HepG2 (cell line): ENCODE measurements around the gene MYH9. TPM values are rescaled to one million over a fixed set of nuclear protein-coding genes. Genes with fewer than 3 reads are reported as not detected.

ENCODE experiments used
- ATRX ChIP-seq: sonication (generic); formaldehyde crosslinking; IDR thresholded peaks from 2 replicates; pipeline ENCODE4 v1.4.0; 2020; ENCODE audit warnings: missing genetic modification reagents, borderline replicate concordance
- BCLAF1 ChIP-seq: fragments of 450-650 bp; IDR thresholded peaks from 2 replicates; pipeline ENCODE4 v1.6.1; 2017; ENCODE audit warnings: mild to moderate bottlenecking
- IRF2 ChIP-seq: IDR thresholded peaks from 2 replicates; pipeline ENCODE4 v1.6.1; 2018; ENCODE audit warnings: missing genetic modification reagents, missing compliant biosample characterization
- NFAT5 ChIP-seq: sonication (generic); formaldehyde crosslinking; IDR thresholded peaks from 2 replicates; pipeline ENCODE4 v1.4.0; 2020; ENCODE audit warnings: missing genetic modification reagents
- PRDM15 ChIP-seq: sonication (generic); formaldehyde crosslinking; IDR thresholded peaks from 2 replicates; pipeline ENCODE4 v1.4.0; 2020; ENCODE audit warnings: missing genetic modification reagents
- RELA ChIP-seq: sonication (generic); formaldehyde crosslinking; IDR thresholded peaks from 2 replicates; pipeline ENCODE4 v1.4.0; 2020; ENCODE audit warnings: missing genetic modification reagents
- ZNF441 ChIP-seq: sonication (generic); formaldehyde crosslinking; IDR thresholded peaks from 2 replicates; pipeline ENCODE4 v1.7.0; 2021; ENCODE audit warnings: missing genetic modification reagents, borderline replicate concordance
- ZNF615 ChIP-seq: sonication (generic); formaldehyde crosslinking; IDR thresholded peaks from 2 replicates; pipeline ENCODE4 v1.5.0; 2020; ENCODE audit warnings: mild to moderate bottlenecking, missing genetic modification reagents, borderline replicate concordance
- ZNF720 ChIP-seq: sonication (generic); formaldehyde crosslinking; IDR thresholded peaks from 2 replicates; pipeline ENCODE4 v1.4.0; 2020; ENCODE audit warnings: missing genetic modification reagents
- ZSCAN25 ChIP-seq: sonication (generic); formaldehyde crosslinking; IDR thresholded peaks from 2 replicates; pipeline ENCODE4 v1.8.0; 2022; ENCODE audit warnings: mild to moderate bottlenecking, missing genetic modification reagents
- polyA plus RNA-seq, 8 experiments: library from polyadenylated mRNA; depleted of rRNA in 3 of 8; stranded (reverse) in 7 of 8; unstranded in 1 of 8; fragments of >200 nt; fragmentation: Illumina TruSeq in 4 of 8; extraction: Trizol in 4 of 8; gene quantifications; 2 replicates each; pipeline versions ENCODE4 v1.2.1 to v1.2.3, GENCODE V29; 2011 to 2016; ENCODE audit warnings: low read depth in 4 of 8, missing spikeins in 1 of 8, mixed read lengths in 1 of 8; ENCODE audit not compliant: insufficient read depth in 1 of 8
- total RNA-seq, 5 experiments: library from RNA; depleted of rRNA; stranded (reverse); fragments of >200 nt; fragmentation: Illumina TruSeq; extraction: Trizol; gene quantifications; 2 replicates each; pipeline ENCODE4 v1.2.3, GENCODE V29; 2016; ENCODE audit warnings: low read depth in 1 of 5

The MYH9 gene
- total and polyA plus RNA-seq, 2 of the 13 experiments (the other 11 are each of a cell fraction or from before 2014, with no cell fraction given): 50.7 to 98.5 TPM

- 0 out of 2 replicates have a peak, but pooled peaks have one; percentile 4 for TF ChIP-seq PRDM15 (CRISPR knock-in tag)
- TF ChIP-seq RELA (CRISPR knock-in tag): no peak
- TF ChIP-seq NFAT5 (CRISPR knock-in tag): no peak
- TF ChIP-seq ATRX (CRISPR knock-in tag): no peak
- TF ChIP-seq BCLAF1: no peak
- 0 out of 2 replicates have a peak, but pooled peaks have one; percentile 38 for TF ChIP-seq IRF2 (CRISPR knock-in tag)
- no peak for TF ChIP-seq ZNF720
- TF ChIP-seq ZNF441: no peak
- TF ChIP-seq ZSCAN25 (CRISPR knock-in tag): 0 out of 2 replicates have a peak, but pooled peaks have one; percentile 66
- TF ChIP-seq ZNF615: no peak
Measured at GRCh38 chr22:36433318-36434231, 45.8 kb upstream of the MYH9 start (continued).
